Left colon (tissue), 2 donors: ENCODE data around the gene DIMT1. TPM values are rescaled to one million over a fixed set of nuclear protein-coding genes. Genes with fewer than 3 reads are reported as not detected.
A peak's percentile ranks its signal among the peaks of the same experiment; 100 is the strongest.

Experiments
- ATAC-seq: fragments of 200-7000 bp; cut with Tn5 transposase; one replicate; pipeline ENCODE4 v1.9.1; 2020; ENCODE audit warnings: mild to moderate bottlenecking, moderate library complexity
- DNase-seq, 2 donors: peaks; one replicate each; pipeline ENCODE4 v3.0.0-alpha.2; 2020
- intact Hi-C, 2 donors: fragments of 100-400 bp; cut with DNase I in 1 of 2; cut with micrococcal nuclease in 1 of 2; formaldehyde crosslinking; loops; one replicate each; pipeline versions ENCODE4 v1.11.2 to v1.14.0; 2022; cut with DNase I, micrococcal nuclease
- total RNA-seq, 2 donors: library from RNA; stranded (reverse); fragmentation: NEBNext Ultra II Directional; extraction: Animal tissue kit (Norgen Biotek cat#: 25700); gene quantifications; one replicate each; pipeline ENCODE4 v1.2.1, GENCODE V29; 2021
- donor health status: DM: no; HTN: no; CAD: no.
- donor health status: DM: yes; HTN: yes; CAD: no.

Gene DIMT1
- total RNA-seq, 2 donors from 2014 or later = 9.6 to 10.0 TPM

- intact Hi-C loops = no loop called here
- DNase-seq = no peak
- no peak for ATAC-seq
These were observed 29.6 kb downstream of the DIMT1 start for GRCh38 chr5:62374090-62374489.

GRCh38 chr5:62373382-62373781, 30.3 kb downstream of the DIMT1 start:
- DNase-seq (no peak), ATAC-seq (no peak)
- intact Hi-C loops = no loop called here

- intact Hi-C loops = no loop called here
- ATAC-seq (no peak), DNase-seq (no peak)
These were observed 31.1 kb downstream of the DIMT1 start for GRCh38 chr5:62372600-62372999.

GRCh38 chr5:62371409-62371808, 32.3 kb downstream of the DIMT1 start:
- intact Hi-C loops = no loop called here
- ATAC-seq (no peak), DNase-seq (no peak)

GRCh38 chr5:62369039-62369438, 34.7 kb downstream of the DIMT1 start:
- intact Hi-C loops = no loop called here
- ATAC-seq (no peak), DNase-seq (no peak)

GRCh38 chr5:62362701-62363100, 41.0 kb downstream of the DIMT1 start:
- ATAC-seq (no peak), DNase-seq (no peak)
- intact Hi-C loops = no loop called here

GRCh38 chr5:62354028-62354874, 49.5 kb downstream of the DIMT1 start:
- intact Hi-C loops = loop anchor here in 1 of 2 donors (5.0 kb wide), 1 partner anchor 132 kb away; no protein-coding TSS in a partner anchor
- peak; percentile 68 for ATAC-seq
- no peak for DNase-seq

GRCh38 chr5:62348723-62349481, 54.8 kb downstream of the DIMT1 start:
- DNase-seq = no peak
- no peak for ATAC-seq
- intact Hi-C loops = no loop called here

- intact Hi-C loops = no loop called here
- no peak for DNase-seq
- no peak for ATAC-seq
These were observed 55.8 kb downstream of the DIMT1 start for GRCh38 chr5:62347928-62348327.

GRCh38 chr5:62346748-62347147, 57.0 kb downstream of the DIMT1 start:
- intact Hi-C loops = no loop called here
- no peak for DNase-seq
- ATAC-seq = no peak

- intact Hi-C loops = no loop called here
- DNase-seq (no peak), ATAC-seq (no peak)
These were observed 60.3 kb downstream of the DIMT1 start for GRCh38 chr5:62343428-62343827.

- intact Hi-C loops = no loop called here
- ATAC-seq (no peak), DNase-seq (no peak)
These were observed 61.2 kb downstream of the DIMT1 start for GRCh38 chr5:62342476-62342837.

- ATAC-seq (no peak), DNase-seq (no peak)
These were observed 61.8 kb downstream of the DIMT1 start for GRCh38 chr5:62341783-62342475.

GRCh38 chr5:62340979-62341378, 62.7 kb downstream of the DIMT1 start:
- no peak for ATAC-seq
- no peak for DNase-seq

More at GRCh38 chr5:62341783-62342475, 61.8 kb downstream of the DIMT1 start:
- intact Hi-C loops = no loop called here

GRCh38 chr5:62340392-62340791, 63.3 kb downstream of the DIMT1 start:
- intact Hi-C loops = no loop called here
- no peak for DNase-seq
- ATAC-seq = no peak

More at GRCh38 chr5:62340979-62341378, 62.7 kb downstream of the DIMT1 start:
- intact Hi-C loops = no loop called here

Other genes with a start within 250 kb of the DIMT1 start
- gene KIF2A, start 97.7 kb downstream of the DIMT1 start, total RNA-seq = 10 to 100 TPM; 30.6 to 46.9 TPM
- 10 to 100 TPM; 18.0 to 18.8 TPM for gene IPO11, start 8.9 kb upstream of the DIMT1 start, total RNA-seq
- gene LRRC70, start 174.9 kb upstream of the DIMT1 start, total RNA-seq = 1 to 10 TPM; 1.9 to 2.4 TPM